SK-N-SH treated with all-trans-retinoic acid at 6 μM for 48 hours (cell line): ENCODE measurements around the gene NUP210L.

ENCODE experiments used
- ATAC-seq: fragments of 200-7000 bp; cut with Tn5 transposase; 3 replicates; pipeline ENCODE4 v1.9.1; 2020; ENCODE audit warnings: mild to moderate bottlenecking, moderate library complexity
- ARNTL ChIP-seq: fragments of 450-650 bp; formaldehyde crosslinking; IDR thresholded peaks from 2 replicates; pipeline ENCODE4 v1.5.0; 2020; ENCODE audit warnings: low read depth, mild to moderate bottlenecking, moderate library complexity, borderline replicate concordance
- BACH2 ChIP-seq: fragments of 250-450 bp; sonication (Bioruptor Pico); IDR thresholded peaks from 2 replicates; pipeline ENCODE4 v1.9.0; 2021; ENCODE audit warnings: mild to moderate bottlenecking, borderline replicate concordance
- ESRRG ChIP-seq: fragments of 250-450 bp; sonication (Bioruptor Pico); IDR thresholded peaks from 2 replicates; pipeline ENCODE4 v1.6.1; 2021; ENCODE audit warnings: mild to moderate bottlenecking
- GLIS3 ChIP-seq: fragments of 250-450 bp; sonication (Bioruptor Pico); IDR thresholded peaks from 2 replicates; pipeline ENCODE4 v1.5.0; 2020; ENCODE audit warnings: mild to moderate bottlenecking, moderate library complexity
- ISL1 ChIP-seq: fragments of 250-450 bp; sonication (Bioruptor Pico); IDR thresholded peaks from 2 replicates; pipeline ENCODE4 v2.1.2; 2022; ENCODE audit warnings: mild to moderate bottlenecking, moderate library complexity
- OSR1 ChIP-seq: fragments of 250-450 bp; sonication (Bioruptor Pico); IDR thresholded peaks from 2 replicates; pipeline ENCODE4 v1.8.0; 2022; ENCODE audit warnings: moderate library complexity, mild to moderate bottlenecking, inconsistent platforms
- POU6F1 ChIP-seq: fragments of 250-450 bp; sonication (Bioruptor Pico); IDR thresholded peaks from 2 replicates; pipeline ENCODE4 v1.8.0; 2021; ENCODE audit warnings: low read depth, mild to moderate bottlenecking, moderate library complexity, borderline replicate concordance
- PPARA ChIP-seq: fragments of 250-450 bp; sonication (Bioruptor Pico); IDR thresholded peaks from 2 replicates; pipeline ENCODE4 v1.5.0; 2020; ENCODE audit warnings: mild to moderate bottlenecking, borderline replicate concordance
- RARB ChIP-seq: fragments of 250-450 bp; sonication (Bioruptor Pico); IDR thresholded peaks from 2 replicates; pipeline ENCODE4 v1.8.0; 2021; ENCODE audit warnings: mild to moderate bottlenecking, moderate library complexity
- SNAI2 ChIP-seq: fragments of 250-450 bp; sonication (Bioruptor Pico); IDR thresholded peaks from 2 replicates; pipeline ENCODE4 v1.5.0; 2020; ENCODE audit warnings: mild to moderate bottlenecking, moderate library complexity
- TCF4 ChIP-seq: fragments of 250-450 bp; sonication (Bioruptor Pico); IDR thresholded peaks from 2 replicates; pipeline ENCODE4 v1.8.0; 2021; ENCODE audit warnings: mild to moderate bottlenecking, moderate library complexity, borderline replicate concordance
- TOX ChIP-seq: fragments of 250-450 bp; sonication (Bioruptor Pico); IDR thresholded peaks from 2 replicates; pipeline ENCODE4 v1.8.0; 2021; ENCODE audit warnings: mild to moderate bottlenecking, moderate library complexity, borderline replicate concordance
- ZC3H10 ChIP-seq: fragments of 250-450 bp; sonication (Bioruptor Pico); IDR thresholded peaks from 2 replicates; pipeline ENCODE4 v1.5.1; 2021; ENCODE audit warnings: mild to moderate bottlenecking, moderate library complexity
- ZFP30 ChIP-seq: fragments of 450-650 bp; formaldehyde crosslinking; IDR thresholded peaks from 2 replicates; pipeline ENCODE4 v1.5.0; 2022; ENCODE audit warnings: mild to moderate bottlenecking, moderate library complexity
- ZNF565 ChIP-seq: fragments of 450-650 bp; formaldehyde crosslinking; conservative IDR thresholded peaks from 2 replicates; pipeline ENCODE4 v1.5.0; 2020; ENCODE audit warnings: low read depth, mild to moderate bottlenecking, moderate library complexity
- ZNF70 ChIP-seq: fragments of 450-650 bp; formaldehyde crosslinking; IDR thresholded peaks from 2 replicates; pipeline ENCODE4 v1.5.0; 2020; ENCODE audit warnings: mild to moderate bottlenecking, moderate library complexity
- TF ChIP-seq, protein P1 (sequence below): fragments of 250-450 bp; sonication (Bioruptor Pico); IDR thresholded peaks from 2 replicates; pipeline ENCODE4 v1.5.1; 2020; ENCODE audit warnings: low read depth, mild to moderate bottlenecking, moderate library complexity
- TF ChIP-seq, protein P2 (sequence below): fragments of 250-450 bp; sonication (Bioruptor Pico); IDR thresholded peaks from 2 replicates; pipeline ENCODE4 v1.8.0; 2020; ENCODE audit warnings: mild to moderate bottlenecking, moderate library complexity, borderline replicate concordance
- TF ChIP-seq, protein P3 (sequence below): fragments of 250-450 bp; sonication (Bioruptor Pico); IDR thresholded peaks from 2 replicates; pipeline ENCODE4 v1.5.0; 2020; ENCODE audit warnings: mild to moderate bottlenecking, moderate library complexity
- TF ChIP-seq, protein P4 (sequence below): fragments of 250-450 bp; sonication (Bioruptor Pico); IDR thresholded peaks from 2 replicates; pipeline ENCODE4 v1.5.1; 2021; ENCODE audit warnings: mild to moderate bottlenecking, moderate library complexity

Gene NUP210L

GRCh38 chr1:154182344-154183045, 27.6 kb upstream of the NUP210L start:
- TF ChIP-seq ZNF70: no peak
- ATAC-seq: peak; percentile 71

- ATAC-seq: no peak
- TF ChIP-seq, protein P1, sequence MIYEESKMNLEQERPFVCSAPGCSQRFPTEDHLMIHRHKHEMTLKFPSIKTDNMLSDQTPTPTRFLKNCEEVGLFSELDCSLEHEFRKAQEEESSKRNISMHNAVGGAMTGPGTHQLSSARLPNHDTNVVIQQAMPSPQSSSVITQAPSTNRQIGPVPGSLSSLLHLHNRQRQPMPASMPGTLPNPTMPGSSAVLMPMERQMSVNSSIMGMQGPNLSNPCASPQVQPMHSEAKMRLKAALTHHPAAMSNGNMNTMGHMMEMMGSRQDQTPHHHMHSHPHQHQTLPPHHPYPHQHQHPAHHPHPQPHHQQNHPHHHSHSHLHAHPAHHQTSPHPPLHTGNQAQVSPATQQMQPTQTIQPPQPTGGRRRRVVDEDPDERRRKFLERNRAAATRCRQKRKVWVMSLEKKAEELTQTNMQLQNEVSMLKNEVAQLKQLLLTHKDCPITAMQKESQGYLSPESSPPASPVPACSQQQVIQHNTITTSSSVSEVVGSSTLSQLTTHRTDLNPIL (CRISPR knock-in tag): no peak
- TF ChIP-seq ESRRG (CRISPR knock-in tag): no peak
- TF ChIP-seq RARB: no peak
- TF ChIP-seq PPARA: no peak
- TF ChIP-seq, protein P2, sequence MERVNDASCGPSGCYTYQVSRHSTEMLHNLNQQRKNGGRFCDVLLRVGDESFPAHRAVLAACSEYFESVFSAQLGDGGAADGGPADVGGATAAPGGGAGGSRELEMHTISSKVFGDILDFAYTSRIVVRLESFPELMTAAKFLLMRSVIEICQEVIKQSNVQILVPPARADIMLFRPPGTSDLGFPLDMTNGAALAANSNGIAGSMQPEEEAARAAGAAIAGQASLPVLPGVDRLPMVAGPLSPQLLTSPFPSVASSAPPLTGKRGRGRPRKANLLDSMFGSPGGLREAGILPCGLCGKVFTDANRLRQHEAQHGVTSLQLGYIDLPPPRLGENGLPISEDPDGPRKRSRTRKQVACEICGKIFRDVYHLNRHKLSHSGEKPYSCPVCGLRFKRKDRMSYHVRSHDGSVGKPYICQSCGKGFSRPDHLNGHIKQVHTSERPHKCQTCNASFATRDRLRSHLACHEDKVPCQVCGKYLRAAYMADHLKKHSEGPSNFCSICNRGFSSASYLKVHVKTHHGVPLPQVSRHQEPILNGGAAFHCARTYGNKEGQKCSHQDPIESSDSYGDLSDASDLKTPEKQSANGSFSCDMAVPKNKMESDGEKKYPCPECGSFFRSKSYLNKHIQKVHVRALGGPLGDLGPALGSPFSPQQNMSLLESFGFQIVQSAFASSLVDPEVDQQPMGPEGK (CRISPR knock-in tag): no peak
- TF ChIP-seq TCF4: no peak
Measured at GRCh38 chr1:154181944-154182343, 27.1 kb upstream of the NUP210L start.

DNA sequence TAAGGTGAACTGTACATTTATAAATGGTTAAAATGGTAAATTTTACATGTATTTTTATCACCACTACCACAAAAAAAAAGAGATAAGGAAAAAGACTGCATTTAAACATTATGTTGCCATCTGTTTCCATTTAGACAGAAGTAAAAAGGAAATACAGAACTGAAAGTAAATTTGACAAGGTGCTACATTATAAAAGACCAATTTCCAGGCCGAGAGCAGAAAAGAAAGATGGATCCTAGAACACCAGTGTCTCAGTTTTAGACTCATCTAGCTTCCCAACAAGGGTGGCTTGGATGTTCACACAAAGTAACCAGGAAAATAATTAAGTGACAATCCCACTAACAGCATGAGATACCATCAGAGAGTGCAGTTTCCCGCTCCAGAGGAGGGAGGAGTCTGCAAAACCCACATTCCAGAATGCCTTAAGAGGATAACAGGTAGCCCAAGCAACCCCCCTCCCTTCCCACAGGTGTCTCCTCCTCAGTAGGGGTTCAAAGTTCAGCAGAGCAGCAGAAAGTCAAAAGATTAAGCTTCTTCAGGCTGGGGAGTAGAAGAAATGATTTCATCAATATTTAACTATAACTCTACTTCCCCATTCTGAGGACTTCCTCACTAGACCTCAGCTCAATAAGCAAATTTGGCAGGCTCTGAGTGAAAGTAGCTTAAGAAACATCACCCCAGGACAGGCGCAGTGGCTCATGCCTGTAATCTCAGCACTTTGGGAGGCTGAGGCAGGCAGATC, 25.2 kb upstream of the NUP210L start:
- ATAC-seq: no peak
- TF ChIP-seq ZC3H10: no peak
- no peak for TF ChIP-seq BACH2 (CRISPR knock-in tag)
- TF ChIP-seq, protein P1 (CRISPR knock-in tag): no peak
- TF ChIP-seq RARB: no peak
- no peak for TF ChIP-seq ZFP30 (CRISPR knock-in tag)
- TF ChIP-seq TCF4: no peak
- no peak for TF ChIP-seq GLIS3 (CRISPR knock-in tag)
- TF ChIP-seq PPARA: no peak
- TF ChIP-seq ISL1 (CRISPR knock-in tag): no peak
- TF ChIP-seq, protein P3, sequence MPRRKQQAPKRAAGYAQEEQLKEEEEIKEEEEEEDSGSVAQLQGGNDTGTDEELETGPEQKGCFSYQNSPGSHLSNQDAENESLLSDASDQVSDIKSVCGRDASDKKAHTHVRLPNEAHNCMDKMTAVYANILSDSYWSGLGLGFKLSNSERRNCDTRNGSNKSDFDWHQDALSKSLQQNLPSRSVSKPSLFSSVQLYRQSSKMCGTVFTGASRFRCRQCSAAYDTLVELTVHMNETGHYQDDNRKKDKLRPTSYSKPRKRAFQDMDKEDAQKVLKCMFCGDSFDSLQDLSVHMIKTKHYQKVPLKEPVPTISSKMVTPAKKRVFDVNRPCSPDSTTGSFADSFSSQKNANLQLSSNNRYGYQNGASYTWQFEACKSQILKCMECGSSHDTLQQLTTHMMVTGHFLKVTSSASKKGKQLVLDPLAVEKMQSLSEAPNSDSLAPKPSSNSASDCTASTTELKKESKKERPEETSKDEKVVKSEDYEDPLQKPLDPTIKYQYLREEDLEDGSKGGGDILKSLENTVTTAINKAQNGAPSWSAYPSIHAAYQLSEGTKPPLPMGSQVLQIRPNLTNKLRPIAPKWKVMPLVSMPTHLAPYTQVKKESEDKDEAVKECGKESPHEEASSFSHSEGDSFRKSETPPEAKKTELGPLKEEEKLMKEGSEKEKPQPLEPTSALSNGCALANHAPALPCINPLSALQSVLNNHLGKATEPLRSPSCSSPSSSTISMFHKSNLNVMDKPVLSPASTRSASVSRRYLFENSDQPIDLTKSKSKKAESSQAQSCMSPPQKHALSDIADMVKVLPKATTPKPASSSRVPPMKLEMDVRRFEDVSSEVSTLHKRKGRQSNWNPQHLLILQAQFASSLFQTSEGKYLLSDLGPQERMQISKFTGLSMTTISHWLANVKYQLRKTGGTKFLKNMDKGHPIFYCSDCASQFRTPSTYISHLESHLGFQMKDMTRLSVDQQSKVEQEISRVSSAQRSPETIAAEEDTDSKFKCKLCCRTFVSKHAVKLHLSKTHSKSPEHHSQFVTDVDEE (CRISPR knock-in tag): no peak
- no peak for TF ChIP-seq OSR1 (CRISPR knock-in tag)
- no peak for TF ChIP-seq ARNTL (CRISPR knock-in tag)
- no peak for TF ChIP-seq ZNF565
- no peak for TF ChIP-seq ESRRG (CRISPR knock-in tag)
- TF ChIP-seq SNAI2: no peak
- TF ChIP-seq TOX: no peak
- TF ChIP-seq ZNF70: no peak

DNA sequence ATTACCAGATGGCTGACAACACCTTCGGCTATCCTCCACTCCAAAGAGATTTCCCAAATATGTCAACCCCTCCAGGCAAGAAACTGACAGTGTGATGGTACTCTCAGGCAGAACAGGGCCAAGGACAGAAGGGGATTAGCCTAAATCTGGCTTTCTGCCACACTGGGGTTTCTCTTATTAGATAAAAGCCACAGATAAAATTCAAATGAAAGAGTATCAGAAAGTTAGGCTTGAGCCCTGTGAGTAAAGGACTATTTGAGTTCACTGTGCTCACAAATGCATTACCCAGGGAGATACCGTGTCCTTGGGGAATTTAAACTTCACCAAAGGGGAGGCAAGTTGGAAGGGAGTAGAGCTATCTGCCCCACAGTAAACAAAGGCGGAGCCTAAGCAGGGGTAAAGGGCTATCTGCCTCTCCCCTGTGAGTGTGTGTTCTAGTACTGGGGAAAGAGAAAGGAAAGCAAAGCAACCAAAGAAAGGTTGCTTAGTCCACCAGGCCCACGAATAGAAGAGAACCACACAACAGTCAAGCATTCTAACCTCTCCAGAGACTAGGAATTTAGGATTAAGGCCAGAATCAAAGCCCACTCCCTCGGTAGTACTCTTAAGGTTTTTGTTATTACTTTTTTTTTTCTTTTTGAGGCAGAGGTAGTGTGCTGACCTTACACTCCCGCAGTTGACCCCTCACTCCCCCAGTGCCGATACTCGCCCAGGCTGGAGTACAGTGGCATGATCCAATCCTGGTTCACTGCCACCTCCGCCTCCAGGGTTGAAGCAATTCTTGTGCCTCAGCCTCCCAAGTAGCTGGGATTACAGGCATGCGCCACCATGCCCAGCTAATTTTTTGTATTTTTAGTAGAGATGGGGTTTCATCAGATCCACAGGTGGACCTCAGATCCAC, 24.3 kb upstream of the NUP210L start:
- no peak for ATAC-seq
- TF ChIP-seq ZNF70 (no peak), ESRRG (CRISPR knock-in tag) (no peak), TOX (no peak), RARB (no peak), POU6F1 (no peak), ZNF565 (no peak), ARNTL (CRISPR knock-in tag) (no peak), PPARA (no peak), ZFP30 (CRISPR knock-in tag) (no peak), SNAI2 (no peak), BACH2 (CRISPR knock-in tag) (no peak)
- TF ChIP-seq, protein P2 (CRISPR knock-in tag): no peak
- TF ChIP-seq, protein P4, sequence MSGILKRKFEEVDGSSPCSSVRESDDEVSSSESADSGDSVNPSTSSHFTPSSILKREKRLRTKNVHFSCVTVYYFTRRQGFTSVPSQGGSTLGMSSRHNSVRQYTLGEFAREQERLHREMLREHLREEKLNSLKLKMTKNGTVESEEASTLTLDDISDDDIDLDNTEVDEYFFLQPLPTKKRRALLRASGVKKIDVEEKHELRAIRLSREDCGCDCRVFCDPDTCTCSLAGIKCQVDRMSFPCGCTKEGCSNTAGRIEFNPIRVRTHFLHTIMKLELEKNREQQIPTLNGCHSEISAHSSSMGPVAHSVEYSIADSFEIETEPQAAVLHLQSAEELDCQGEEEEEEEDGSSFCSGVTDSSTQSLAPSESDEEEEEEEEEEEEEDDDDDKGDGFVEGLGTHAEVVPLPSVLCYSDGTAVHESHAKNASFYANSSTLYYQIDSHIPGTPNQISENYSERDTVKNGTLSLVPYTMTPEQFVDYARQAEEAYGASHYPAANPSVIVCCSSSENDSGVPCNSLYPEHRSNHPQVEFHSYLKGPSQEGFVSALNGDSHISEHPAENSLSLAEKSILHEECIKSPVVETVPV (CRISPR knock-in tag): no peak
